Activated T-helper 1 cell treated with anti-CD3 and anti-CD28 coated beads, Interleukin-12 subunit alpha, Interleukin-12 subunit beta, Interleukin-2, Interleukin-4 antibody, amounts not matched to agents 30 ng/mL and 10 ng/mL and 1 ng/mL, durations not matched to agents 14 hours and 24 hours and 36 hours (primary cell): ENCODE data around the gene SCAMP3. TPM values are rescaled to one million over a fixed set of nuclear protein-coding genes. Genes with fewer than 3 reads are reported as not detected.
"Not testable (repeated sequence)": the region's sequence is repeated elsewhere in the genome, so short reads cannot be mapped to it uniquely, and the experiment has no call there.

Experiments used
- DNase-seq: peaks from one replicate; pipeline ENCODE4 v3.0.0; 2021; ENCODE audit warnings: low spot score
- H3K27ac Mint-ChIP-seq: one replicate; pipeline ENCODE4 v1.8.0; 2021; ENCODE audit warnings: mild to moderate bottlenecking, mixed read lengths
- H3K27me3 Mint-ChIP-seq: one replicate; pipeline ENCODE4 v1.8.0; 2022; ENCODE audit warnings: mild to moderate bottlenecking, moderate library complexity, mixed read lengths; ENCODE audit not compliant: insufficient read depth
- H3K36me3 Mint-ChIP-seq: one replicate; pipeline ENCODE4 v1.8.0; 2021; ENCODE audit warnings: low read depth, mixed read lengths
- H3K4me1 Mint-ChIP-seq: one replicate; pipeline ENCODE4 v1.8.0; 2021; ENCODE audit warnings: low read depth, mixed read lengths
- H3K4me3 Mint-ChIP-seq: one replicate; pipeline ENCODE4 v1.8.0; 2021; ENCODE audit warnings: mild to moderate bottlenecking, moderate library complexity, mixed read lengths
- H3K9me3 Mint-ChIP-seq: one replicate; pipeline ENCODE4 v1.8.0; 2021; ENCODE audit warnings: mixed read lengths
- intact Hi-C: fragments of 100-400 bp; cut with micrococcal nuclease; formaldehyde crosslinking; loops from one replicate; pipeline ENCODE4 v1.15.1; 2024
- total RNA-seq: library from RNA; stranded (reverse); gene quantifications from 2 replicates; pipeline ENCODE4 v1.2.3, GENCODE V29; 2022

The SCAMP3 gene
- total RNA-seq, 1 donor from 2014 or later: 168 TPM

DNA sequence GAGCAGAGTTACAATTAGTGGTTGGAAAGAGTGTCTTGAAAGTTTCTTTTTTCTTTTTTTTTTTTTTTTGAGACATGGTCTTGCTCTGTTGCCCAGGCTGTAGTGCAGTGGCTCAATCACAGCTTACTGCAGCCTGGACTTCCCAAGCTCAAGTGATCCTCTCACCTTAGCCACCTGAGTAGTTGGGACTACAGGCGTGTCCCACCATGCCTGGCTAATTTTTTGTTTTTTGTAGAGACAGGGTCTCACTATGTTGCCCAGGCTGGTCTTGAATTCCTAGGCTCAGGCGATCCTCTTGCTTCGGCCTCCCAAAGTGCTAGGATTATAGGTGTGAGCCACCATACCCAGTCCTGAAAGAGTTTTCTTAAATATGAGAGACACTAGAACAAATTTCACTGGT is 15.4 kb downstream of the SCAMP3 start:
- peak overlapping the region; percentile 5 for H3K27ac Mint-ChIP-seq
- H3K4me1 Mint-ChIP-seq: peaks cover 43% of the 10 kb centered on the region
- H3K27me3 Mint-ChIP-seq, DNase-seq, H3K9me3 Mint-ChIP-seq, intact Hi-C loops, H3K4me3 Mint-ChIP-seq: not testable (repeated sequence)
- peaks cover 11% of the 10 kb centered on the region for H3K36me3 Mint-ChIP-seq

DNA sequence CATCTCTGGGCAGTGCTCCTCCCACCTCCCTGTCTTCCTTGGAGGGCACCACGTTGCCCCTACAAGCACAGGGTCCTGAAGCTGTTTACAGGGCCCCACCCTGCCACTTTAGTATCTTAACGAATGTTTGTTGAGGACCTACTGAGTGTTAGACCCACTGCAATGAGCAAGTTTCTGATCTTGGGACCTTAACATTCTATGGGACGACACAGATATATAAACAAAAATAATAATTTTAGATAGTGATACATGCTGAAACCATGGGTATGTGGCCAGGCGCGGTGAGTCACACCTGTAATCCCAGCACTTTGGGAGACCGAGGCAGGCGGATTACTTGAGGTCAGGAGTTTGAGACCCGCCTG is 17.0 kb downstream of the SCAMP3 start:
- Mint-ChIP-seq H3K4me3 (peak overlapping the region; percentile 86), H3K4me1 (peaks cover 50% of the 10 kb centered on the region), H3K9me3 (no peaks in the 10 kb centered on the region), H3K27ac (peak overlapping the region; percentile 100), H3K27me3 (peaks cover 2% of the 10 kb centered on the region), H3K36me3 (peaks cover 16% of the 10 kb centered on the region)
- DNase-seq: no peak
- intact Hi-C loops: no loop called here

DNA sequence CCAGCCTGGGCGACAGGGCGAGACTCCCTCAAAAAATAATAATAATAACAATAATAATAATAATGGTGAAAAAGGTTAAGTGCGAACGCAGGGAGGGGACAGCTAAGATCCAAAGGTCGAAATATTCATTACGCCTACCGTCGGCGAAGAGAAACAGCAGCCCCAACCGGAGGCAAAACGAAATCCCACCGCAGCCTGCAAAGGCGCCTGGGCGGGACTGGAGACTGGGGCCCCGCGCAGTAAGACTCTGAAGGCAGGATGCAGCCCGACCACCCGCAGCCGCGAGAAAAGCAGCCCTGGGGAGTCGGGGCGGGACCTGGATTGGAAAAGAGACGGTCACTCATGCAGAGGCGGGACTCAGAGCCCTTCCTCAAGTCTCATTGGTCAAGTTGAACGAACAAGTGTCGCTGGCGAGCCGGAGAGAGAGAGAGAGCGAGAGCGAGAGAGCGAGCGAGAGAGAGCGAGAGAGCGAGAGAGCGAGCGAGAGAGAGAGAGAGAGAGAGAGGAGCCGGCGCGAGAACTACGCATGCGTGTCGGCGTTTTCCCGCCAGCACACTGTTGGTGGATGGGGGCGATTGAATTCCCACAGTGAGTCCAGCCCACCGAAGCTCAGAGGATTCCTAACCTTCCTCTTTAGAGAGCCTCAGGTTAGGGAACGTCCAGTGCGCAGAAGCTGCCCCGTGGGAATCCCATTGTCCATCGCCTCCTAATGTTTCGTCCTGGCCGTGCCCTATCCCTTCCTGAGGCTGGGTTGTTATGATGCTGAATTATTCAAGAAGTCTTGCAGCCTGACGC is 17.6 kb downstream of the SCAMP3 start:
- Mint-ChIP-seq H3K9me3 (no peaks in the 10 kb centered on the region), H3K4me3 (peak overlapping the region; percentile 86), H3K27me3 (peaks cover 2% of the 10 kb centered on the region), H3K4me1 (peaks cover 50% of the 10 kb centered on the region), H3K27ac (peak overlapping the region; percentile 100), H3K36me3 (peaks cover 16% of the 10 kb centered on the region)
- intact Hi-C loops: loop anchor here (1.0 to 5.0 kb wide), 4 partner anchors 11 to 79 kb away; partner anchors contain the start of genes ENTREP3 and HCN3
- DNase-seq: peak; percentile 95

DNA sequence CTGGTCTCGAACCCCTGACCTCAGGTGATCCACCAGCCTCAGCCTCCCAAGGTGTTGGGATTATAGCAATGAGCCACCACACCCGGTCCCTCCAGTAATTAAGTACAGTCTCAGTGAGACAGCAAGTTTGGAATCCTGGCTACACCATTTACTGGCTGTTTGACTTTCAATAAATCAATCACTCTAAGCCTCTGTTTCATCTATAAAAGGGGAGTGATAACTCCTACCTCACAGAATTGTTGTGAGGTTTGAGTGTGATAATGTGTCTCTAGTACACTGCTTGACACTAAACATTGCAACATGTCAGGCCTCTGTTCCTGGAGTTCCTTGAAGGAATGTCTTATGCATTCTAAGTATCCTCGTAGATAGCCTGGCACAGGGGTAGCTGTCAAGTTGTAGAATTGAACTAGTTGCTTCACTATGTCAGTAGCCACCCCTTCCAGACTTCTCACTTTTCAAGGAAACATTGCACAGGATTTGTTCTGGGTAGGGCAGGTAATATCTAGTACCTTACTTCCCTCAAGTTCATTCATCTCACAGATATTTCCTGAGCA is 19.3 kb downstream of the SCAMP3 start:
- DNase-seq: no peak
- H3K27me3 Mint-ChIP-seq: peaks cover 2% of the 10 kb centered on the region
- no peaks in the 10 kb centered on the region for H3K9me3 Mint-ChIP-seq
- H3K27ac Mint-ChIP-seq: peak overlapping the region; percentile 30
- peaks cover 50% of the 10 kb centered on the region for H3K4me1 Mint-ChIP-seq
- intact Hi-C loops: loop anchor here (5.0 kb wide), 1 partner anchor 34 kb away; the partner anchor contains the start of gene HCN3
- H3K4me3 Mint-ChIP-seq: peak overlapping the region; percentile 86
- peaks cover 19% of the 10 kb centered on the region for H3K36me3 Mint-ChIP-seq

DNA sequence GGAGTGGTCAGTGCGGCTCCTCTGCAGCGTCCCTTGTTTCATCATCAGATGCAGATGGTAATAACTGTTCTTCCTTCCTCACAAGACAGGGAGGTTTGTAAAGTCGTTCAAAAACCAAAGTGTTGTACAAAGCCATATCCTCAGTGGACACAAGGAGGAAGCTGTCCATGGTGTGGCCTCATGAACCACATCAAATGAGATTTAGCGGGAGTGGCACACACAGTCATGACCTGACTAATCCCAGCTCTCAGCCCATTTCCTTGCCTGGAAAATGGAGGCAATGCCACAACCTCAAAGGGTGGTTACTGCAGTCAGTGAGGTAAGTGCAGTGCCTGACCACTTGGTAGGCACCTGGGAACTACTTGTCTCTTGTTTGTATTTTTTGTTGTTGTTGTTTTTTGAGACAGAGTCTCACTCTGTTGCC is 20.3 kb downstream of the SCAMP3 start:
- H3K27ac Mint-ChIP-seq: peak overlapping the region; percentile 71
- DNase-seq: no peak
- H3K4me3 Mint-ChIP-seq: peak overlapping the region; percentile 84
- intact Hi-C loops: loop anchor here (1.0 to 5.0 kb wide), 3 partner anchors 15 to 35 kb away; partner anchors contain the start of genes HCN3 and THBS3
- H3K36me3 Mint-ChIP-seq: peaks cover 19% of the 10 kb centered on the region
- peaks cover 2% of the 10 kb centered on the region for H3K27me3 Mint-ChIP-seq
- H3K4me1 Mint-ChIP-seq: peaks cover 50% of the 10 kb centered on the region
- no peaks in the 10 kb centered on the region for H3K9me3 Mint-ChIP-seq

DNA sequence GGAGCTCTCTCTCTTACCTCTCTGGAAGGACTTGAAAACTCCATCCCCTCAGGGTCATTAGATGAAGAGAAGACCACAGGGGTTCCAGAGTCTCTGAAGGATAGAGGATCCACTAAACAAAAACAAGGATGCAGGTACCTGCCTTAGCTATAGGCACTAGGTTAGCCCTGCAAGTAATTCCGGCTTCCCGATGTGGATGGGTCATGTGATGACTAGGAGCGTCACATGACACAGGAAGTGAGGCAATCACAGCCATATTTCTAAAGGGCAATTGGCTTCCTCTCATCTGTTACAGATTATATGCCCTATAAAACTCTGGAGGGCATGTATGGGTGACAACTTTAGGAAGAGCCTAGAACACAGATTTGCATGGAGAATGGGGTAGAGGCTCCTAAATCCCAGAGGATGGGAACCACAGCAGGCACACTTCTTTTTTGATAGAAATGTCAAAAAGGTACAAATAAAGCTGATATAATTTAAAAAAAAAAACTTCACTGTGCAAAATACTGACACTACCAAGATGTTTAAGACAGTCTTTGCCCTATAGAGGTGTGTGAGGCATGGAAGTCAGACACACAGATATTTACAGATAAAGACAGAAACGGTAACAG is 21.0 kb downstream of the SCAMP3 start:
- H3K36me3 Mint-ChIP-seq: peaks cover 20% of the 10 kb centered on the region

DNA sequence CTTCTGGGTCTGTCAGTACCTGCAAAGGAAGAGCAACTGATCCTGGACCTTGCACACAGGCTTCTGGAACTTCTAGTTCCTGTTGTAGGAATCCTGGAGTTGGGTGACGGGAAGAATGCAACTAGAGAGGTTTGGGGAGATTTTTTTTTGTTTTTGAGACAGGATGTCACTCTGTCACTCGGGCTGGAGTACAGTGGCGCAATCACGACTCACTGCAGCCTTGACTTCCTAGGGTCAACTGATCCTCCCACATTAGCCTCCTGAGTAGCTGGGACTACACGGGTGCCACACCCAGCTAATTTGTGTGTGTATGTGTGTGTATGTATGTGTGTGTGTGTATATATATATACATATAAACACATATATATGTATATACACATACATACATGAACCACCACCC is 25.7 kb downstream of the SCAMP3 start:
- no peak overlapping the region for H3K27ac Mint-ChIP-seq
- H3K4me3 Mint-ChIP-seq: no peak overlapping the region
- DNase-seq: no peak
- H3K4me1 Mint-ChIP-seq: peaks cover 23% of the 10 kb centered on the region
- no peaks in the 10 kb centered on the region for H3K9me3 Mint-ChIP-seq
- intact Hi-C loops: no loop called here
- no peaks in the 10 kb centered on the region for H3K27me3 Mint-ChIP-seq
- H3K36me3 Mint-ChIP-seq: peaks cover 20% of the 10 kb centered on the region

More for the DNA sequence above, 21.0 kb downstream of the SCAMP3 start:
- no peaks in the 10 kb centered on the region for H3K9me3 Mint-ChIP-seq
- intact Hi-C loops: loop anchor here (1.0 to 5.0 kb wide), 3 partner anchors 14 to 36 kb away; partner anchors contain the start of genes HCN3 and THBS3
- peaks cover 2% of the 10 kb centered on the region for H3K27me3 Mint-ChIP-seq
- peak; percentile 68 for DNase-seq
- H3K27ac Mint-ChIP-seq: peak overlapping the region; percentile 71
- H3K4me3 Mint-ChIP-seq: peak overlapping the region; percentile 84
- peaks cover 51% of the 10 kb centered on the region for H3K4me1 Mint-ChIP-seq

DNA sequence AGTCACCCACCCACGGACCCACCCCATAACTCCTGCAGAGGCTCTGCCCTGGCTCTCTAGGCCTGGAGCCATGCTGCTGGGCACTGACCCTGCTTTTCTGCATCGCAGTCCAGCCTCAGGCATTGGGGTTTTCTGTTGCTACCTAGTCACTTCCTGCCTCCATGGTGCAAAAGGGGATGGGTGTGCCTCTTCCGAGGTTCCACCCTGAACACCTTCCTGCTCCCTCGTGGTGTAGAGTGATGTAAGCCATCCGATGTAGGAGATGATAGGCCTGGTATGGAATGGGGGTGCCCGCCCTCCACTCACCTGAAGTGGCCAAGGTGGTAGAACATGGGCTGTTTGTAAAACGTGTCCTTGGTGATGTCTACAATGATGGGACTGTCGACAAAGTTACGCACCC is 26.8 kb downstream of the SCAMP3 start:
- H3K27me3 Mint-ChIP-seq, DNase-seq, H3K9me3 Mint-ChIP-seq, H3K4me3 Mint-ChIP-seq, intact Hi-C loops: not testable (repeated sequence)
- Mint-ChIP-seq H3K27ac (peak overlapping the region; percentile 51), H3K4me1 (peaks cover 12% of the 10 kb centered on the region), H3K36me3 (peaks cover 15% of the 10 kb centered on the region)

DNA sequence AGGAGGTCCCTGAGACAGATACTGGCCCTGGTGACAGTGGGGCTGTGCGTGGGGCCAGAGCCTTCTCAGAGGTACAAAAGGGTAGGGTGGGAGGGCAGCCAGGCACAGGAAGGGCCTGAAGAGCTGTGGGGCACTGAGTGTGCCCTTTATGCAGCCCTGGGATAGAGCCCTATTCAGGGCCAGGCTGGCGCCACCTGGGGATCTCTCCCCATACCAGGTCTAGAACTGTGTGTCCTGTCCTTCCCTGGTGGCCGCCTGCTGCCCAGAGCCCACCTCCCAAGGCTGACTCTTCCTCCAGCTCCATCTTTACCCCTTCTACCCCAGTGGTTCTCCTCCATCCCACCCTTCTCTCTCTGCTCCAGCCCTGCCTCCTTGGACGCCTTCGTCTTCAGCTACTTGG is 28.7 kb downstream of the SCAMP3 start:
- peaks cover 11% of the 10 kb centered on the region for H3K4me1 Mint-ChIP-seq
- intact Hi-C loops, H3K4me3 Mint-ChIP-seq, H3K9me3 Mint-ChIP-seq, DNase-seq, H3K27me3 Mint-ChIP-seq, H3K27ac Mint-ChIP-seq: not testable (repeated sequence)
- peaks cover 12% of the 10 kb centered on the region for H3K36me3 Mint-ChIP-seq

DNA sequence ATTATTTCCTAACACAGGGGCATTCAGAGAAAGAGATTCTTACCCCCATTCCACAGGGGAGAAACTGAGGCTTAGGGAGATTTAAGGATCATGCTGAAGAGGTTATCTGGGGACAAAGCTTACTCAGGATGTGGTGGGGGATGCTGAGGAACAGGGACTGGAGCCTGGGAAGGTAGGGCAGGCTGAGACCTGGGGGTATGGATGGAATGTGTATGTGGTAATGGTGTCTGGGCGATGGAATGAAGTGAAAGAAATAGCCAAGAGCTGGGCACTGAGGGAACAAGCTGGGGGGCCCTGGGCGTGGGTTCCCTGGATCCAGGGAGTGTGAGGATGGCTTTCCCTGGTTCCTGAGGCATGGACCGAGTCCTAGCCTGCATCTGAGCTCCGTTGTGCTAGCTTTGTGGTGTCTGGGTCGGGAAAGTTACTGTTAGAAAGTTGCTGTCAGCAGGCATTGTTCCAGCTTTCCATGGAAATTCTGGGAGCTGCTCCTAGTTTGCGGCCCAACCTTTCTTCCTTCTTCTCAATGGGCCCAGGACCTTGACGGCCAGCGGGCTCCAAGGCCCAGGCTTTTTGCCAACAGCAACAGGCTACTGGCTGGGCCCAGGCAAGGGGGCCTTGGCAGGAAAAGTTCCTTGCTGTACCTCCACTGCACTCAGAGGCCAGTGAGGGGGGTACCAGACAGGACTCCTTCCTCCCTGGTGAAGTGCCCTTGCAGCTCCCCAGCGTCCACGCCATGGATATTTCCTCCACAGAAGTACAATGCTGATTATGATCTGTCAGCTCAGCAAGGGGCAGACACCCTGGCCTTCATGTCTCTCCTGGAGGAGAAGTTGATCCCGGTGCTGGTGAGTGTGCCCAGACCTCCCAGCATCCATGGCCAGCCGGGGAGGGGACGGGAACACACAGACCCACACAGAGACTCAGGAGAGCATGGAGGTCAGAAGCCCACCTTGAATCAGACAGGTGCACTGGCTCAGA is 29.9 kb downstream of the SCAMP3 start:
- DNase-seq, H3K4me3 Mint-ChIP-seq, intact Hi-C loops, H3K9me3 Mint-ChIP-seq, H3K27me3 Mint-ChIP-seq, H3K27ac Mint-ChIP-seq: not testable (repeated sequence)
- Mint-ChIP-seq H3K36me3 (peaks cover 12% of the 10 kb centered on the region), H3K4me1 (peaks cover 16% of the 10 kb centered on the region)

DNA sequence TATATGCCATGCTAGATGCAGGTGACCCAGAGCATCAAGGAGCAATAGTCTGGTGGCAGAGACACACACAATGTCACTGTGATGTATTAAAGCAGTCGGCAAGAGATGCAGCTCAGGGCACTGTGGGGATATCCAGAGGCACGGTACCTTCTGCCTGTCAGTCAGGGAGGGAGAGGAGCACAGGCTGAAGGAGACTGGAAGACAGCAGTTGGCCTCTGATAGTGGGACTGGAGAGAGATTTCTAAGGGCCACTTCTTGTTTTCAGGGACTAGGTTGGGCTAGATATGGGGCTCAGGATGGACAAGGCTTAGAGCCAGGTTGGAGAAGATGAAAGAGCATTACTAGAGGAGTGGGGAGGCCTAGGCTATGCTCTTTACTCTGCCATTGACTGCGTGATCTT is 30.9 kb downstream of the SCAMP3 start:
- H3K36me3 Mint-ChIP-seq, H3K9me3 Mint-ChIP-seq, H3K27ac Mint-ChIP-seq, H3K4me3 Mint-ChIP-seq, DNase-seq, H3K27me3 Mint-ChIP-seq, intact Hi-C loops: not testable (repeated sequence)
- peaks cover 20% of the 10 kb centered on the region for H3K4me1 Mint-ChIP-seq

DNA sequence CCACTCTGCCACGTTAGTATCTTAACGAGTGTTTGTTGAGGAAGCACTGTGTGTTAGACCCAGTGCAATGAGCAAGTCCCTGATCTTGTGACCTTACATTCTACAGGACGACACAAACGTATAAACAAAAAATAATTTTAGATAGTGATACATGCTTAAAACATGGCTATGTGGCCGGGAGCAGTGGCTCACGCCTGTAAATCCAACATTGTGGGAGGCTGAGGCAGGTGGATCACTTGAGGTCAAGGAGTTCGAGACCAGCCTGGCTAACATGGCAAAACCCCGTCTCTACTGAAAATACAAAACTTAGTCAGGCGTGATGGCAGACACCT is 34.1 kb downstream of the SCAMP3 start:
- intact Hi-C loops: no loop called here
- H3K36me3 Mint-ChIP-seq: peaks cover 4% of the 10 kb centered on the region
- H3K9me3 Mint-ChIP-seq: no peaks in the 10 kb centered on the region

More for the DNA sequence above, 34.1 kb downstream of the SCAMP3 start:
- no peaks in the 10 kb centered on the region for H3K27me3 Mint-ChIP-seq
- H3K4me1 Mint-ChIP-seq: peaks cover 15% of the 10 kb centered on the region
- peak overlapping the region; percentile 95 for H3K4me3 Mint-ChIP-seq
- DNase-seq: no peak
- peak overlapping the region; percentile 92 for H3K27ac Mint-ChIP-seq
